ENCODE results near the gene ZNF697.
"Not testable (repeated sequence)": the region's sequence is repeated elsewhere in the genome, so short reads cannot be mapped to it uniquely, and the experiment has no call there.

Gene ZNF697

GRCh38 chr1:119603695-119604094 is 44.4 kb downstream of the ZNF697 start:
- DNase-seq: no peak

GRCh38 chr1:119603241-119603640 is 44.8 kb downstream of the ZNF697 start:
- not testable (repeated sequence) for DNase-seq

DNA sequence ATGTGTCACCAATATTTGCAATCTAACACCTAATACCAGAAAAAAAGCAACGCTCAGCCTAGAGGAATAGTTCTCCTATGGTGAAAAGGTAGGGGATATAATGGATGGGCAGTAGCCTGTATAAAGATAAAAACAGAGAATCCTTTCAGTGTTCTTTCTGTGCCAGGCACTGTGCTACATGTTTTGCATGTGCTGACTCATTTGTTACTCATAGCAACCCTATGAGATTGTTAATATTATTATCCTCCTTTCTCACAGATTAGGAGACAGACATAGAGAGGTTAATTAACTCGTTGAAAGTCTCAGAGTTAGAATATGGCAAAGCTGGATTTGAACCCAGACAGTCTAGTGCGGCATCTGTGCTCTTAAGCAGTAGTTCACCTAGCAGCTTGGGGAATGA is 45.3 kb downstream of the ZNF697 start:
- DNase-seq: not testable (repeated sequence)

DNA sequence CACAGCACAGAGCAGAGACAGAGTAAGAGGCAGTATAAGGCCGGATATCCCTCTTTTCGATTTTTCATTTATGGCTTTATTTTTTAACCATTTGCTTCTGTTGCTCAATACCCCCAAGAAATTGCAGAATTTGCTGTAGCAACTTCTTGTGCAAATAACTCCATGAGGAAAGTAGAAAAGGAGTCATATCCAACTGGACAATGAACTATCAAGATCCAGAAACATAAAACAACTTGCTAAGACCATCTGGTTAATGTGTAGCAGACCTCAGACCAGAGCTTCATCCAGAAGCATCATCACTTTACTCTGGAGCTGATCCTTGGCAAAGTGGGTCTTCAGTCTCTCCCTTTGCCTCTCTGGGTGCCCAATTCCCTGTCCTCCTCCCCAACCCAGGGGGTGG is 45.9 kb downstream of the ZNF697 start:
- DNase-seq: no peak

DNA sequence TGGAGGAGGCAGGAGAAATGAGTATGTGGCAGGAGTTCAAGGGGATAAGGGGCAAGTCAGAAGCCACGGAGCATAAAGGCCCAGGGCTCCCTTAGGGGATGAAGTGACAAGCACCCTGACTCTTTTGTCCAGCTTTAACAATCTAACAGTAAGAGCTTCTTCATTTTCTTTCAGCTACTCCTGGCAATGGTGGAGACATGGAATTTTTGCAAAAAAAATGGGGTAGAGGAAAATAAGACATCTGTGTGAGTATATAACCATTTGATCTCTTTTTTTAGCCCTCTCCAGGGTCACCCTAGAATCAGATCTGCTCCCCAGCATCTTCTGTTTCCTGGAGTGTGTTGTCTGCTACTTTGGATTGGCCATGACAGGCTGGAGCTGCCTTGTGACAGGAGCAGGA is 47.1 kb downstream of the ZNF697 start:
- DNase-seq: no peak

DNA sequence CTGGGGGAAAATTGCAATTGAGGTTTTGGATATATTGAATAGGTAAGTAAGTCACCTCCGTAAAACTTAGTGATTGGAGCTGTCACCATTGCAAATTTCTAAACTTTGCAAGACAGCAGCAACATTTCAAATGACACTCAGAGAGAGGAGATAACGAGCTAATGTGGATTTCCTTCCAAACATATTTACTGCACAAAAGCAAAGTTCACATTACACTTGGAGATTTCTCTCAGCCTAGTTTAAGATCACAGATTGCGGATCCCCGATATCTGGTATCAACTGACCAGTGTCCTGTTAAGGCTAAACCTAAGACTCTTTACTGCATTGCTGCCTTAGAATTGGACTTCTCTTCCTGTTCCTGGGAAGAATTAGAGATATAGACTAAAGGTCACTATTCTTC is 47.5 kb downstream of the ZNF697 start:
- no peak for DNase-seq

GRCh38 chr1:119595606-119596005 is 52.5 kb downstream of the ZNF697 start:
- peak in 1 of 56 donors; percentile 1 for DNase-seq

DNA sequence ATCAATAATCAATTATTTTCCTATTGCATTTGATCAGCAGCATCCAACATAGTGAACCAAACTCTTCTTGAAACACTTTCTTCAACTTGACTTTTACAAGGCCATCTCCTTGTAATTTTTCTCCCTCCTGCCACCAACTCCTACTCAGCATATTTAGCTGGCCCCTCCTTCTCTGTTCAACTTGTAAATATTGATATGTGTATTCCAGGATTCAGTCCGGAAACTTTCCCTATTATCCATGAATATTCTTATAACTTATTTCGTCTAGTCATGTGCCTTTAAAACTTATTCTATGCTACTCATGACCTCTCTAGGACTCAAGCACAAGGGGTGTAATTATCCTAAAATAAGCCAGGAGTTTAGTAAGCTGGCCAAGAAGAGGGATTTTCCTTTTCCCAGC is 52.9 kb downstream of the ZNF697 start:
- no peak for DNase-seq

GRCh38 chr1:119594376-119594775 is 53.7 kb downstream of the ZNF697 start:
- no peak for DNase-seq

GRCh38 chr1:119593805-119594204 is 54.3 kb downstream of the ZNF697 start:
- no peak for DNase-seq

- no peak for DNase-seq
Measured at GRCh38 chr1:119590393-119590792, 57.7 kb downstream of the ZNF697 start.

DNA sequence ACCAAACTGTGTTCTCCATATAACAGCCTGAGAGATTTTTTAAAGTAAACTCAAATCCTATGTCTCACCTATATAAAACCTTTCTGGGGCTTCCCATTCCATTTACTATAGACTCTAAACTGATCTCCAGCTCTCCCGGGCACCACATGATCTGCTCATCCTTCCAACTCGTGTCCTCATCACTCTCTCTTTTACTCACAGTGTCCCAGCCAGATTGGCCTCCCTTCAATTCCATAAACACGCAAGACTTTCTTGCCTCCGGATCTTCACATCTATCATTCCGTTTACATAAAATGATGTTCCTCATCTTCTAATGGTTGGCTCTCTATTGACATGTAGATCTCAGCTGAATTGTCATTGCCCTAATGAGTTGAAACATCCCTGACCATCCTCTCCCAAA is 59.4 kb downstream of the ZNF697 start:
- DNase-seq: no peak

DNA sequence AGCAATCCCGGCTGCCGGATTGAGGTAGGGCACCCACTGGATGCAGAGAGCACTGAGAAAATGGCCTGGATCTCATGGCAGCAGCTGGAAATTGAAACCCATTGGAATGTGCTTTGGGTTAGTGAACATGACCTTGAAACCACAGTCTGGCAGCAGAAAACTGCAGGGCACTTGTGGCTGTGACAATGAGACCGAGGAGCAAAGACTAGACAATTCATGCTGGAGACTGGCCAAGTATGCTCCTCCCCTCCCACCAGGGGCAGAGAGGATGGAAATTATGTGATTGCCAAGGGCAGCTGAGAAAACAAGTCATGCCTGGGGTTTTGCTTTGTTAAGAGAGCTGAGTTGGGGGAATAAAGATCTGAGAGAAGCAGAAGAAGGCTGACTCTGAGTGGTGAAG is 60.7 kb downstream of the ZNF697 start:
- no peak for DNase-seq

DNA sequence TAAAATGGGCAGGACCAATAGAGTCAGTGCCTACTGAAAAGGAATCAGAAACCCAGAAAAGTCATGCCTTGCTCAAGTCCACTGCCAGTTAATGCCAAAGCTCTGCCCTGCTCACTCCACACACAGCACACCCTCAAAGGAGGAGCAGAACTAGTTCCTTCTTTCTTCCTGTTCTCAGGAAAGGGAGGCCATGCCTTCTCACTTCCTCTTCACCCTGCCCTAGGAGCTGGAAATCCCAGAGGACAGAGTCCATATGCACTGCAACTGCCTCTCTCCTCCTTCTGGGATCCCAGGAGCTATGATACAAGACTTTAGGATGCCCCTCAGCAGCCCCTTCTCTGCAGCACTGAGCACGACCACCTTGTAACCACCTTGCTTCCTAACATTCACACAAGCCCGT is 62.3 kb downstream of the ZNF697 start:
- not testable (repeated sequence) for DNase-seq

DNA sequence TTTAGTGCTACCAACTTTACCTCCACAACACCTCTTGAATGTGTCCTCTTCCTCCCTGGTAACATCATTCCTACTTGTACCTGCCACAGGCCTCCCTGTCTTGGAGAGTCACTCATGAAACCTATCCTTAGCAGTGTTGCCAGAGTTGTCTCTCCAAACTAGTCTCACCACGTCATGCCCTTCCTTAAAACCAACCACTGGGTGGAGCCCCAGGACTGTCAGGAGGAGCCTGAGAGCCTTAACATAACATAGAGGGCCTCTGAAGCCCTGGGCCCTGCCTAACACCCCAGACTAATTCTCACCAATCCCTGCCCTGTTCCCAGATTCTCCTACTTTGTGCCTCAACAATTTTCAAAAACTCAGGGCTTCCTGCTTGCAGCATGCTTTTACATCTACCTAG is 65.3 kb downstream of the ZNF697 start:
- DNase-seq: peak in 44 of 56 donors; percentile 3 to 80 (median 33)

- not testable (repeated sequence) for DNase-seq
Measured at GRCh38 chr1:119581076-119581475, 67.0 kb downstream of the ZNF697 start.

DNA sequence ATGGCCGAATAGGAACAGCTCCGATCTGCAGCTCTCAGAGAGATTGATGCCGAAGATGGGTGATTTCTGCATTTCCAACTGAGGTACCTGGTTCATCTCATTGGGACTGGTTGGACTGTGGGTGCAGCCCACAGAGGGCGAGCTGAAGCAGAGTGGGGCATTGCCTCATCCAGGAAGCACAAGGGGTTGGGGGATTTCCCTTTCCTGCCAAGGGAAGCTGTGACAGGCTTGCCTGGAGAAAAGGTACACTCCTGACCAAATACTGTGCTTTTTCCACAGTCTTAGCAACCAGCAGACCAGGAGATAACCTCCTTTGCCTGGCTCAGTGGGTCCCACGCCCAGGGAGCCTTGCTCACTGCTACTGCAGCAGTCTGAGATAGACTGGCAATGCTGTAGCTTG is 74.2 kb downstream of the ZNF697 start:
- DNase-seq: no peak

DNA sequence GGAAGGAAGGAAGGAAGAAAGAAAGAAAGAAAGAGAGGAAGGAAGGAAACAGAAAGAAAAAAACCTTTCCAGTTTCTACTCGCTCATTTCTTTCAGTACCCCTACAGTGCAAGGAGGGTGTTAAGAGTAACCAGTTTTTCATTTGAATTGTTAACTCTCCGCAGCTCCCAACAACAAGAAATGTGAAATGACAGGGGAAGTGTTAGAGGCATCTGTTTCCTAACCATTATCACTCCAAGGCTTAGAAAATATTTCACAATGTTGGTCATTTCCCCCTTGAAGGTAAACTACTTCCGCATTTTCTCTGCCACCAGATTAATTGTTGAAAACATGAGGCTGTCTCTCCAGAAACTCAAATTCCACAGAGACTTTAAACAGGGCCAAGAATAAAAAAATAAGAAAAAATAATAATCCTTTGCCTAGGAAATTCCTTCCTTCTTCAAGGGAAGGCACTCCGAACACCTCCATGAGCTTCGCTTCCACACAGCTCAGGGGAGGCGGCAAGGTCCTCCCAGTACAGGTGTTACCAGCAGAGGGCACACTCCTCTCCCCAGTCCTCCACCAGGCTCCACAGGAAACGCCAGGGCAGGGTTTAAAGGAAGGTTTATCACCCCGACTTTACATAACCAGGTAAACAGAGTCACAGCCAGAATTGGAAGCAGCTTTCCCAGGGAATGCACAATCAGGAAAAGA is 78.0 kb downstream of the ZNF697 start:
- DNase-seq: not testable (repeated sequence)

Data from nucleus accumbens (tissue), 56 donors.